GM18951 (cell line): ENCODE results near the gene IGDCC3.

Experiments used
- POLR2A ChIP-seq: IDR thresholded peaks from 4 replicates; pipeline ENCODE4 v1.6.1; 2011; ENCODE audit warnings: mild to moderate bottlenecking; ENCODE audit not compliant: insufficient read length, insufficient read depth; ENCODE audit errors: extremely low read depth
- in situ Hi-C: fragments of 300-500 bp; cut with MboI; formaldehyde crosslinking; loops from one replicate; pipeline ENCODE4 v1.12.0; 2022; ENCODE audit warnings: low sequenced_read_pairs, mixed read lengths, inconsistent platforms; ENCODE audit not compliant: unreplicated experiment

Gene IGDCC3

GRCh38 chr15:65302061-65302460, 75.7 kb downstream of the IGDCC3 start:
- in situ Hi-C loops, result no loop called here
- TF ChIP-seq POLR2A, result no peak

- TF ChIP-seq POLR2A, result no peak
- in situ Hi-C loops, result no loop called here
Observed at GRCh38 chr15:65300924-65301441, 76.8 kb downstream of the IGDCC3 start.

- TF ChIP-seq POLR2A, result no peak
- in situ Hi-C loops, result loop anchor here (25.0 kb wide), 1 partner anchor 261 kb away; the partner anchor contains the start of genes MTFMT and SLC51B
Observed at GRCh38 chr15:65298731-65299130, 79.1 kb downstream of the IGDCC3 start.

DNA sequence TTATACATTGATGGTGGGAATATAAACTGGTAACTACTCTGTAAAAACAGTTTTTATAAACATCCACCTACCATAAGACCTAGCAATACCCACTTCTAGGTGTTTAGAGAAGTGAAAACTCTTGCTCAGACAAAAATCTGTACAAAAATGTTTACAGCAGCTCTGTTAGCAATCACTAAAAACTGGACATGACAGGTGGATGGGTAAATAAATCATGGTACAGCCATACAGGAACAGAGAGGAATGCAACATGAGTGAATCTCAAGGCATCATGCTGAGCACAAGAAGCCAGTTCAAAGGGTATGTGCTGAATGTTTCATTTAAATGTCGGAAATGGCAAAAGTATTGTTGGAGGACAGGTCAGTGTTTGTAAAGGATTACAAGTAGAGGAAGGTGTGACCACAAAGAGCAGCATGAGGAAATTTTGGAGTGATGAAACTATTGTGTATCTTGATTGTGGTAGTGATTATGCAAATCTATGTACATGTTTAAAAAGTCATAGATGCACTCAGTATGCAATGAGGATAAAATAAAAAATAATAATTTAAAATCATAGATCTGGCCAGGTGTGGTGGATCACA, 84.8 kb downstream of the IGDCC3 start:
- in situ Hi-C loops, result loop anchor here (25.0 kb wide), 1 partner anchor 256 kb away; the partner anchor contains the start of genes MTFMT and SLC51B
- TF ChIP-seq POLR2A, result no peak

DNA sequence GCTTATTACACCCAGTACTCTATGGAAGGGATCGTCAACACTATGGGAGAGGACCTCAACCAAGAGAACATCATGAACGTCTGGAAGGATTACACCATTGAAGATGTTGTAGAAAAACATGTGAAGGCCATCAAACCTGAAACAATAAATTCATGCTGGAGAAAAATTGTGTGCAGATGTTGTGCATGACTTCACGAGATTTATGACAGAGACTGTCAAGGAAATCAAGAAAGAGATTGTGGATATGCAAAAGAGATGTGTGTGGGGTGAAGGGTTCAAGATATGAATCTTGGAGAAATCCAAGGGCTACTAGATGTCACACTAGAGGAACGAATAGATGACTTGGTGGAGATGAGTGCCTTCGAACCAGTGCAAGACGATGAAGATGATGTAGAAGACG, 87.6 kb downstream of the IGDCC3 start:
- TF ChIP-seq POLR2A, result no peak
- in situ Hi-C loops, result loop anchor here (25.0 kb wide), 1 partner anchor 253 kb away; the partner anchor contains the start of genes MTFMT and SLC51B

DNA sequence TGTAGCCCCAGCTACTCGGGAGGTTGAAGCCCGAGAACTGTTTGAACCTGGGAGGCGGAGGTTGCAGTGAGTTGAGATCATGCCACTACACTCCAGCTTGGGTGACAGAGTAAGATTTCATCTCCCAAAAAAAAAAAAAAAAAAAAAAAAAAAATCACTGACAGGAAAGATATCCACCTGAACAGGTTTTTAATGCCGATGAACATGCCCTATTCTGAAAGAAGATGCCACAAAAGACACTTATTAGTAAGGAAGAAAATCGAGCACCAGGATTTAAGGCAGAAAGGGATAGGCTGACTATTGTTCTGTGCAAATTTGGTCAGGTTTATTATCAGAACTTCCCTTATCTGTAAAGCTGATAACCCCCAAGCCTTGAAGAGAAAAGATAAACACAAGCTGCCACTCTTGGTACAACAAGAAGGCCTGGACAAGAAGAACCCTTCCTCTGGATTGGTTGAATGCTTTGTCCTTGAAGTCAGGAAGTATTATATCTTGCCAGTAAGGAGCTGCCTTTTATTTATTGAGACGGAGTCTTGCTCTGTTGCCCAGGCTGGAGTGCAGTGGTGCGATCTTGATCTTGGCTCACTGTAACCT, 88.4 kb downstream of the IGDCC3 start:
- in situ Hi-C loops, result loop anchor here (10.0 to 25.0 kb wide), 2 partner anchors 95 to 252 kb away; partner anchors contain the start of genes MTFMT and SLC51B
- no peak for TF ChIP-seq POLR2A

GRCh38 chr15:65287520-65287855, 90.3 kb downstream of the IGDCC3 start:
- in situ Hi-C loops, result loop anchor here (10.0 to 25.0 kb wide), 2 partner anchors 93 to 250 kb away; partner anchors contain the start of genes MTFMT and SLC51B
- no peak for TF ChIP-seq POLR2A

DNA sequence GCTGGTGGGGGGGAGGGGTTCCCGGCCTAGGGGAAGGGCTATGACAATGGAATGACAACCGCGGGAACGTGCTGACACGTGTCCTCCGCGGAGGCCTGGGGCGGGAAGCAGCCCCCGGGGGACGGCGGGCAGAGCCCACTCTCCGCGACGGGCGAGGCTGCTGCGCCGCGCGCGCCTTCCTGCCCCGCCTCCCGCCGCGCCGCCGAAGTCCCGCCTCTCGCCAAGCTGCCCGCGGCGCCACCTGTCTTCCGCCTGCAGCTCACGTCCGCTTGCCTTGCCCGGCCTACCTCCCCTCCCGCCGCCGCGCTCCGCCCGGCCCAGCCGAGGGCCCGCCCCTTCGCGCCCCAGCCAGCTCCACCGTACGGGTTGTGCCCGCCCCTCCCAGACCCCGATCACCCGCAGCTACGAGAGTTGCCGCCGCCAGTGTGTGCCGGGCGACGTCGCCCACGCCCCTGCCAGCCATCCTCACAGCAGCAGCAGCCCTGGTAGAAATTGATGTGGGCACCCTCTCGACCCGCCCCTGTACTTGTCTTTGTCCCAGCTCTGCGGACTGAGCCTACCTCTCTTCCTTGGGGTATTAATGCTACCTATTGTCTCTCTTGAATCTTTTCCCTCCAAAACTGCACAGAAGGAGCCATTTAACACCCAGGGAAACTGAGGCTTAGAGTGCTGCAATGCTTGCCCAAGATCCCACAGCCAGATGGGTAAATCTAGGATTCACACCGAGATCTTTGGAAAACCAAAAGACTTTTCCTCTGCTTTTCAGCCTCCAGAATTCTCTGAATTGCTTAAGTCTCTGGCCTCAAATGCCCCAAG, 90.9 kb downstream of the IGDCC3 start, which contains the start of gene PARP16:
TSS of gene PARP16 (minus strand) at position 180 of the 816 bp plus-strand sequence. CDS start 457 bp downstream, outside the sequence.
- in situ Hi-C loops, result loop anchor here (10.0 to 25.0 kb wide), 2 partner anchors 92 to 250 kb away; partner anchors contain the start of genes MTFMT and SLC51B

GRCh38 chr15:65286069-65286703, 91.6 kb downstream of the IGDCC3 start:
- no peak for TF ChIP-seq POLR2A
- in situ Hi-C loops, result loop anchor here (10.0 to 25.0 kb wide), 2 partner anchors 91 to 249 kb away; partner anchors contain the start of genes MTFMT and SLC51B

More for the DNA sequence above, 90.9 kb downstream of the IGDCC3 start, which contains the start of gene PARP16:
- TF ChIP-seq POLR2A, result peak; percentile 80

GRCh38 chr15:65285291-65286068, 92.3 kb downstream of the IGDCC3 start:
- in situ Hi-C loops, result loop anchor here (10.0 to 25.0 kb wide), 2 partner anchors 91 to 248 kb away; partner anchors contain the start of genes MTFMT and SLC51B
- no peak for TF ChIP-seq POLR2A

GRCh38 chr15:65278480-65278879, 99.3 kb downstream of the IGDCC3 start:
- no peak for TF ChIP-seq POLR2A
- in situ Hi-C loops, result loop anchor here (25.0 kb wide), 1 partner anchor 241 kb away; the partner anchor contains the start of genes MTFMT and SLC51B
